ENCODE data around the gene SPATC1L. TPM values are rescaled to one million over a fixed set of nuclear protein-coding genes. Genes with fewer than 3 reads are reported as not detected.
A peak's percentile ranks its signal among the peaks of the same experiment; 100 is the strongest.
"Not testable (repeated sequence)": the region's sequence is repeated elsewhere in the genome, so short reads cannot be mapped to it uniquely, and the experiment has no call there.

Gene SPATC1L
- total RNA-seq, 1 donor from 2014 or later, result 8.6 TPM

- peak; percentile 92 for DNase-seq
Measured at GRCh38 chr21:46184625-46185555, 631 bp upstream of the SPATC1L start.

GRCh38 chr21:46183337-46183909 lies 836 bp downstream of the SPATC1L start:
- intact Hi-C loops (cut with DNase I); H3K36me3 ChIP-seq; H3K4me1 ChIP-seq; H3K27me3 ChIP-seq (ENCODE audit: low read depth); ATAC-seq; H3K9me3 ChIP-seq; DNase-seq; H3K27ac ChIP-seq: not testable (repeated sequence)
- H3K4me3 ChIP-seq, result peak overlapping the region; percentile 73

More at GRCh38 chr21:46184625-46185555, 631 bp upstream of the SPATC1L start:
- H3K27me3 ChIP-seq (ENCODE audit: low read depth), result no peaks in the 10 kb centered on the region
- peaks cover 7% of the 10 kb centered on the region for H3K4me1 ChIP-seq
- H3K4me3 ChIP-seq, result peak overlapping the region; percentile 73
- intact Hi-C loops (cut with DNase I), result no loop called here
- H3K36me3 ChIP-seq, result peaks cover 4% of the 10 kb centered on the region
- peak overlapping the region; percentile 83 for H3K27ac ChIP-seq
- no peak for TF ChIP-seq CTCF (IDR thresholded peaks at IDR 0.05)
- no peaks in the 10 kb centered on the region for H3K9me3 ChIP-seq
- ATAC-seq, result peak; percentile 78 to 86

- no peak overlapping the region for H3K27ac ChIP-seq
Measured at GRCh38 chr21:46182548-46183336, 1.5 kb downstream of the SPATC1L start.

GRCh38 chr21:46181953-46182547 lies 2.2 kb downstream of the SPATC1L start:
- no peak for DNase-seq
- Histone ChIP-seq H3K4me1 (no peaks in the 10 kb centered on the region), H3K27me3 (ENCODE audit: low read depth) (no peaks in the 10 kb centered on the region), H3K4me3 (no peak overlapping the region), H3K36me3 (no peaks in the 10 kb centered on the region), H3K9me3 (no peaks in the 10 kb centered on the region), H3K27ac (no peak overlapping the region)
- no peak for TF ChIP-seq CTCF (IDR thresholded peaks at IDR 0.05)
- intact Hi-C loops (cut with DNase I), result no loop called here
- no peak for ATAC-seq

More at GRCh38 chr21:46182548-46183336, 1.5 kb downstream of the SPATC1L start:
- ATAC-seq (no peak), DNase-seq (no peak)
- TF ChIP-seq CTCF (IDR thresholded peaks at IDR 0.05), result no peak
- H3K9me3 ChIP-seq, result no peaks in the 10 kb centered on the region
- no peaks in the 10 kb centered on the region for H3K27me3 ChIP-seq (ENCODE audit: low read depth)
- H3K36me3 ChIP-seq, result no peaks in the 10 kb centered on the region
- no peaks in the 10 kb centered on the region for H3K4me1 ChIP-seq
- intact Hi-C loops (cut with DNase I), result no loop called here
- no peak overlapping the region for H3K4me3 ChIP-seq

DNA sequence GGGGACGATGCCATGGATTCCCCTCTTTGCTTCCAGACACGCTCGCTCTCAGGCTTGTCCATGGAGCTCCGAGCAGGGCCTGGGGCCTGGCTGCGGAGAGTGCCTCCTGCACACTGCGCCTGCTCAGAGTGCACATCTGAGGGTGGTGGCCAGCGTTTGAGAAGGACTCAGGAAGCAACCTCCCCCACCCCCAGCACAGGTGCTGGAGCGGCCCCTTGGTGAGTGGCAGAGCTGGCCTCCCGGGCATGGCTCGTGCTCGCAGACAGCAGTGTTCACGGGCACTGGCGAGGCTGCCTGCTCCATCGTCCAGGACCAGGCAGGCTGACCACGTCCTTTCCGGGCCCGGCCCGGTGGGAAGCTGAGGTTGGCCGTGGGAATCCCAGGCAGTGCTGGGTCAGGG lies 2.8 kb downstream of the SPATC1L start:
- no peaks in the 10 kb centered on the region for H3K4me1 ChIP-seq
- no peak overlapping the region for H3K4me3 ChIP-seq
- H3K27ac ChIP-seq, result no peak overlapping the region
- no peaks in the 10 kb centered on the region for H3K36me3 ChIP-seq
- no peak for TF ChIP-seq CTCF (IDR thresholded peaks at IDR 0.05)
- ATAC-seq (no peak), DNase-seq (no peak)
- no peaks in the 10 kb centered on the region for H3K9me3 ChIP-seq
- no peaks in the 10 kb centered on the region for H3K27me3 ChIP-seq (ENCODE audit: low read depth)
- intact Hi-C loops (cut with DNase I), result no loop called here

Data from lower lobe of right lung (tissue), 2 donors.